Heart right ventricle (tissue), 16 donors: ENCODE measurements around the gene FAM50B. TPM values are rescaled to one million over a fixed set of nuclear protein-coding genes. Genes with fewer than 3 reads are reported as not detected.
"Not testable (repeated sequence)": the region's sequence is repeated elsewhere in the genome, so short reads cannot be mapped to it uniquely, and the experiment has no call there.

ENCODE experiments used
- ATAC-seq, 8 donors: fragments of 200-7000 bp; cut with Tn5 transposase; one replicate each; pipeline ENCODE4 v1.9.1; 2020; ENCODE audit warnings: mild to moderate bottlenecking in 8 of 8, moderate library complexity in 8 of 8, moderate number of reproducible peaks in 1 of 8
- DNase-seq, 2 donors: peaks; one replicate each; pipeline ENCODE4 v3.0.0-alpha.2; 2020
- H3K27ac ChIP-seq, 10 donors: fragments of 200-600 bp; sonication (generic) in 2 of 10; one replicate each; pipeline versions ENCODE4 v1.5.0 to v1.8.0; 2020 to 2022; ENCODE audit warnings: mild to moderate bottlenecking in 3 of 10
- H3K27me3 ChIP-seq, 7 donors: fragments of 200-600 bp; one replicate each; pipeline ENCODE4 v1.8.0; 2021 to 2022; ENCODE audit warnings: mild to moderate bottlenecking in 2 of 7
- H3K36me3 ChIP-seq, 9 donors: fragments of 200-600 bp; sonication (generic) in 1 of 9; one replicate each; pipeline versions ENCODE4 v1.5.0 to v1.8.0; 2020 to 2022; ENCODE audit warnings: mild to moderate bottlenecking in 2 of 9
- H3K4me1 ChIP-seq, 9 donors: fragments of 200-600 bp; sonication (generic) in 1 of 9; one replicate each; pipeline versions ENCODE4 v1.5.0 to v1.8.0; 2020 to 2022; ENCODE audit warnings: mild to moderate bottlenecking in 4 of 9
- H3K4me3 ChIP-seq, 10 donors: fragments of 200-600 bp; sonication (generic) in 2 of 10; one replicate each; pipeline versions ENCODE4 v1.5.0 to v1.8.0; 2020 to 2022; ENCODE audit warnings: mild to moderate bottlenecking in 7 of 10, moderate library complexity in 2 of 10
- H3K9me3 ChIP-seq, 11 donors: fragments of 200-600 bp in 10 of 11; sonication (generic) in 2 of 11; one replicate each; pipeline versions ENCODE4 v1.5.0 to v1.8.0; 2013 to 2022; ENCODE audit warnings: mild to moderate bottlenecking in 2 of 11, control low read depth in 1 of 11, moderate library complexity in 1 of 11
- WGBS, 2 donors: extraction: QIAGEN DNeasy Blood & Tissue Kit; methylation state at CpG; one replicate each; pipeline ENCODE4 v1.1.7; 2013; ENCODE audit warnings: inconsistent platforms in 1 of 2; 5-methylcytosine and 5-hydroxymethylcytosine counted together
- intact Hi-C, 10 donors: fragments of 100-400 bp; cut with DNase I; formaldehyde crosslinking; loops; one replicate each; pipeline versions ENCODE4 v1.11.1 to v1.14.2; 2022
- polyA plus RNA-seq, 2 donors: library from polyadenylated mRNA; stranded (reverse); fragments of 200-250 nt; gene quantifications; one replicate each; pipeline ENCODE4 v1.2.3, GENCODE V29; 2013
- total RNA-seq, 10 donors: library from RNA; stranded (reverse); fragmentation: NEBNext Ultra II Directional in 3 of 10; extraction: Animal tissue kit (Norgen Biotek cat#: 25700) in 3 of 10; gene quantifications; one replicate each; pipeline versions ENCODE4 v1.2.1 to v1.2.4, GENCODE V29; 2021 to 2023
- TF ChIP-seq, protein P1 (sequence below), 9 donors: fragments of 200-600 bp; sonication (generic) in 2 of 9; IDR thresholded peaks; one replicate each; pipeline versions ENCODE4 v1.5.0 to v1.8.0; 2021 to 2022; ENCODE audit warnings: antibody characterized with exemption in 9 of 9, mild to moderate bottlenecking in 5 of 9, moderate library complexity in 1 of 9
- donor health status: Arrhythmogenic right ventricular cardiomyopathy.
- donor health status: ischemic (EF 13 %, LVEDD 7.1; RV severe dilation, severe dysfunction).
- donor health status: healthy with polysubstance abuse.
- donor health status: DM: no; HTN: yes; CAD: no.
- donor health status: DM: no; HTN: no; CAD: no.
- donor health status: ischemic (EF 25% LVEDD 6.9; RV normal size, moderate dysfunction).
- donor health status: ischemic (EF 25% LVEDD 5.7; RV mildly dilated, moderate dysfunction).
- donor health status: healthy.
- donor health status: DM: yes; HTN: yes; CAD: no.
- donor health status: Ischemic cardiomyopathy.
- donor health status: ischemic (EF 35%, LVEDD 5.7; RV mildly dilated, moderate dysfunction).
- donor health status: nonischemic (EF 11% LVEDD 7.7; RV severe dilation, severe dysfunction).
- donor health status: DM: yes; HTN: yes; CAD: no.
- donor health status: PGD.
- donor health status: ischemic (EF 29% LVEDD 5.4; RV normal size, mild dysfunction).
- donor health status: nonischemic (EF 23%, LVEDD 6.1; RV moderate dilation, normal function).

Gene FAM50B
- total and polyA plus RNA-seq, 12 donors, result 5.9 to 31.3 (median 22.4) TPM

- intact Hi-C loops, result no loop called here
- Histone ChIP-seq H3K27ac (no peak overlapping the region), H3K27me3 (no peaks in the 10 kb centered on the region), H3K4me1 (no peaks in the 10 kb centered on the region), H3K36me3 (no peaks in the 10 kb centered on the region), H3K4me3 (no peak overlapping the region), H3K9me3 (peaks cover 0 to 27% (median 0%) of the 10 kb centered on the region in 11 donors)
- no peak for DNase-seq
- ATAC-seq, result no peak
- TF ChIP-seq, protein P1, sequence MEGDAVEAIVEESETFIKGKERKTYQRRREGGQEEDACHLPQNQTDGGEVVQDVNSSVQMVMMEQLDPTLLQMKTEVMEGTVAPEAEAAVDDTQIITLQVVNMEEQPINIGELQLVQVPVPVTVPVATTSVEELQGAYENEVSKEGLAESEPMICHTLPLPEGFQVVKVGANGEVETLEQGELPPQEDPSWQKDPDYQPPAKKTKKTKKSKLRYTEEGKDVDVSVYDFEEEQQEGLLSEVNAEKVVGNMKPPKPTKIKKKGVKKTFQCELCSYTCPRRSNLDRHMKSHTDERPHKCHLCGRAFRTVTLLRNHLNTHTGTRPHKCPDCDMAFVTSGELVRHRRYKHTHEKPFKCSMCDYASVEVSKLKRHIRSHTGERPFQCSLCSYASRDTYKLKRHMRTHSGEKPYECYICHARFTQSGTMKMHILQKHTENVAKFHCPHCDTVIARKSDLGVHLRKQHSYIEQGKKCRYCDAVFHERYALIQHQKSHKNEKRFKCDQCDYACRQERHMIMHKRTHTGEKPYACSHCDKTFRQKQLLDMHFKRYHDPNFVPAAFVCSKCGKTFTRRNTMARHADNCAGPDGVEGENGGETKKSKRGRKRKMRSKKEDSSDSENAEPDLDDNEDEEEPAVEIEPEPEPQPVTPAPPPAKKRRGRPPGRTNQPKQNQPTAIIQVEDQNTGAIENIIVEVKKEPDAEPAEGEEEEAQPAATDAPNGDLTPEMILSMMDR (IDR thresholded peaks at IDR 0.05), result no peak
- 87 to 93% methylated on average over 4 of the region's 4 CpGs for WGBS, 2 donors
These were observed 12.3 kb downstream of the FAM50B start for GRCh38 chr6:3861424-3861823.

GRCh38 chr6:3862038-3862437 is 12.9 kb downstream of the FAM50B start:
- intact Hi-C loops, result no loop called here
- H3K36me3 ChIP-seq, result no peaks in the 10 kb centered on the region
- H3K27me3 ChIP-seq, result no peaks in the 10 kb centered on the region
- H3K4me1 ChIP-seq, result no peaks in the 10 kb centered on the region
- TF ChIP-seq, protein P1 (IDR thresholded peaks at IDR 0.05), result no peak
- H3K27ac ChIP-seq, result no peak overlapping the region
- DNase-seq (no peak), ATAC-seq (no peak)
- no peak overlapping the region for H3K4me3 ChIP-seq
- peaks cover 0 to 27% (median 0%) of the 10 kb centered on the region in 11 donors for H3K9me3 ChIP-seq
- WGBS, 2 donors, result 47% methylated on average over 3 of the region's 3 CpGs

GRCh38 chr6:3863322-3863721 is 14.1 kb downstream of the FAM50B start:
- H3K4me3 ChIP-seq, ATAC-seq, H3K27ac ChIP-seq, H3K27me3 ChIP-seq, H3K36me3 ChIP-seq, H3K4me1 ChIP-seq, DNase-seq, intact Hi-C loops: not testable (repeated sequence)
- peaks cover 0 to 25% (median 0%) of the 10 kb centered on the region in 11 donors for H3K9me3 ChIP-seq
- WGBS, 2 donors, result 81 to 84% methylated on average over 4 of the region's 5 CpGs

GRCh38 chr6:3865463-3865862 is 16.3 kb downstream of the FAM50B start:
- no peaks in the 10 kb centered on the region for H3K36me3 ChIP-seq
- H3K27me3 ChIP-seq, result no peaks in the 10 kb centered on the region
- H3K4me1 ChIP-seq, result peaks cover 0 to 3% (median 0%) of the 10 kb centered on the region in 9 donors
- H3K9me3 ChIP-seq, result peaks cover 0 to 5% (median 0%) of the 10 kb centered on the region in 11 donors
- no peak overlapping the region for H3K4me3 ChIP-seq
- H3K27ac ChIP-seq, result no peak overlapping the region
- intact Hi-C loops, result no loop called here
- DNase-seq (no peak), ATAC-seq (no peak)
- TF ChIP-seq, protein P1 (IDR thresholded peaks at IDR 0.05), result no peak
- WGBS, 2 donors, result 93 to 94% methylated on average over 3 of the region's 3 CpGs

DNA sequence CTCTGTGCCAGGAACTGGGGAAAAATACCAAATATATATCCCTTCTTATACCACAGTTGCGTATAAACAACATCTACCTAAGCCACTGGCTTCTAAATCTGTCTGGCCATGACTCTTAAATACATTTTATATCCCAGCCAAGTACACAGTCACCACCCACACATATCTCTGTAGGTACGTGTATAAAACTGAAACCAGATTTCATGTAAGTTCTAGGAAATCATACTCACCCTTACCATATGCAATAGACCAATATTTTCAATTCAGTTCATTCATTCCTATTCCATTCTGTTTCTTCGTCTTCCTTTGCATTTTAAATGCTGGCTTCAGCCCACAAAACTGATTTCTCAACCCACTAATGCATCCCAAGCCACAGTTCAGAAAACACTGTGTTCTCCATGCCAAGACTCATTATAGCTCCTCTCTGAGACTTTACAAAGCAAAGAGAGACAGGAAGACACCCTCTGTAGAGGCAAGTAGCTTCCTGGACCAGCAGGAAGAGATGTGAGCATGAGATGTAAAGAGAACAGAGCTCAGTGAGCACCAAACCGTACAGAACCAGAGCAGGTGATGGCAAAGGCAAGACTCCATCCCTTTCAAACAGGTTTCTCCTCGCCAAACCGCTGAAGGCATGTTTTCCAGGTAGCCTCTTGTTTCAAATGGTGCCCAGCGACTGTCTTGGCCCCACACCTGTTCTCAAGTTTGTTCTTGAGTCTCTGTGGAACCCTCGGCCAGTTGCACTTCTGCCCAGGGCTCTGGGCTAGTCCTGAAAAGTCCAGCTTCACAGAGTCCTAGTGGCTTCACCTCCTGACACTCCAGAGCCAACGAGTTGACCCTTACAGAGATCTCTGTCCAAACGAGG is 18.7 kb downstream of the FAM50B start:
- Histone ChIP-seq H3K27ac (no peak overlapping the region), H3K4me1 (peaks cover 0 to 3% (median 0%) of the 10 kb centered on the region in 9 donors), H3K27me3 (no peaks in the 10 kb centered on the region), H3K9me3 (no peaks in the 10 kb centered on the region), H3K4me3 (no peak overlapping the region), H3K36me3 (no peaks in the 10 kb centered on the region)
- ATAC-seq (no peak), DNase-seq (no peak)
- WGBS, 2 donors, result 85% methylated on average over 10 of the region's 10 CpGs
- intact Hi-C loops, result no loop called here
- TF ChIP-seq, protein P1 (IDR thresholded peaks at IDR 0.05), result no peak
